ENCODE data around the gene AIG1.
"Not testable (repeated sequence)": the region's sequence is repeated elsewhere in the genome, so short reads cannot be mapped to it uniquely, and the experiment has no call there.

Gene AIG1

GRCh38 chr6:143332153-143332845 lies 271.6 kb downstream of the AIG1 start:
- no peak for DNase-seq (ENCODE audit: low read depth)

- DNase-seq (ENCODE audit: low read depth), result no peak
Observed at GRCh38 chr6:143333081-143333480, 272.4 kb downstream of the AIG1 start.

GRCh38 chr6:143333749-143334520 lies 273.2 kb downstream of the AIG1 start:
- DNase-seq (ENCODE audit: low read depth), result no peak

GRCh38 chr6:143335865-143336264 lies 275.2 kb downstream of the AIG1 start:
- no peak for DNase-seq (ENCODE audit: low read depth)

- no peak for DNase-seq (ENCODE audit: low read depth)
Observed at GRCh38 chr6:143336446-143337152, 275.9 kb downstream of the AIG1 start.

- DNase-seq (ENCODE audit: low read depth), result peak; percentile 19
Observed at GRCh38 chr6:143337201-143337949, 276.7 kb downstream of the AIG1 start.

- no peak for DNase-seq (ENCODE audit: low read depth)
Observed at GRCh38 chr6:143339223-143339622, 278.5 kb downstream of the AIG1 start.

GRCh38 chr6:143345477-143345876 lies 284.8 kb downstream of the AIG1 start:
- not testable (repeated sequence) for DNase-seq (ENCODE audit: low read depth)

- no peak for DNase-seq (ENCODE audit: low read depth)
Observed at GRCh38 chr6:143346004-143346403, 285.3 kb downstream of the AIG1 start.

GRCh38 chr6:143348531-143348930 lies 287.8 kb downstream of the AIG1 start:
- DNase-seq (ENCODE audit: low read depth), result no peak

GRCh38 chr6:143349530-143349929 lies 288.8 kb downstream of the AIG1 start:
- no peak for DNase-seq (ENCODE audit: low read depth)

GRCh38 chr6:143356101-143356880 lies 295.6 kb downstream of the AIG1 start:
- DNase-seq (ENCODE audit: low read depth), result no peak

- DNase-seq (ENCODE audit: low read depth), result no peak
Observed at GRCh38 chr6:143357152-143357551, 296.5 kb downstream of the AIG1 start.

- no peak for DNase-seq (ENCODE audit: low read depth)
Observed at GRCh38 chr6:143357561-143358255, 297.0 kb downstream of the AIG1 start.

- DNase-seq (ENCODE audit: low read depth), result no peak
Observed at GRCh38 chr6:143361536-143362191, 301.0 kb downstream of the AIG1 start.

- DNase-seq (ENCODE audit: low read depth), result no peak
Observed at GRCh38 chr6:143362192-143362558, 301.5 kb downstream of the AIG1 start.

GRCh38 chr6:143363299-143363698 lies 302.6 kb downstream of the AIG1 start:
- no peak for DNase-seq (ENCODE audit: low read depth)

GRCh38 chr6:143368426-143368825 lies 307.7 kb downstream of the AIG1 start:
- DNase-seq (ENCODE audit: low read depth), result no peak

- no peak for DNase-seq (ENCODE audit: low read depth)
Observed at GRCh38 chr6:143369971-143370370, 309.3 kb downstream of the AIG1 start.

GRCh38 chr6:143370812-143371370 lies 310.2 kb downstream of the AIG1 start:
- no peak for DNase-seq (ENCODE audit: low read depth)
